K562 (cell line): ENCODE measurements around the gene KCNJ13. TPM values are rescaled to one million over a fixed set of nuclear protein-coding genes. Genes with fewer than 3 reads are reported as not detected.

Experiments
- ATAC-seq: fragments of 200-7000 bp; cut with Tn5 transposase; 3 replicates; pipeline ENCODE4 v1.9.1; 2020; ENCODE audit warnings: moderate library complexity
- BruUV-seq: library from RNA; stranded (reverse); fragments of 400-500 nt; replicated peaks from 2 replicates; lab custom pipeline; 2021; lab: Mats Ljungman, UMichigan
- CTCF ChIA-PET: fragments of 300-600 bp; formaldehyde crosslinking; extraction: SDS; loops from one replicate; lab custom pipeline; 2021; ENCODE audit warnings: low intra/inter-chr PET ratio; lab: Yijun Ruan, JAX
- POLR2A ChIA-PET: fragments of 300-600, 350-650 bp; sonication (Branson Sonifier 250); formaldehyde crosslinking; extraction: SDS; loops from one replicate; lab custom pipeline; 2021; ENCODE audit warnings: antibody characterized with exemption, inconsistent platforms; lab: Yijun Ruan, JAX
- DNase-seq, 4 experiments: peaks; one replicate each; pipeline versions ENCODE4 v3.0.0 to v3.0.0-alpha.2; 2011 to 2018; ENCODE audit warnings: low spot score in 3 of 4, mixed read lengths in 3 of 4; ENCODE audit errors: extremely low read depth in 1 of 4
- FAIRE-seq: peaks from 2 replicates; lab custom pipeline; 2011; peaks lifted over from hg19 to GRCh38; lab: Jason Lieb, UNC
- H2AFZ ChIP-seq: 2 replicates; pipeline ENCODE4 v1.6.0; 2011; ENCODE audit warnings: low read depth, low read length, control low read depth, inconsistent platforms
- H3K27ac ChIP-seq: fragments of 200-600 bp; 3 replicates; pipeline ENCODE4 v1.8.0; 2011; ENCODE audit warnings: low read depth, mild to moderate bottlenecking, control low read depth, inconsistent platforms, low read length, moderate library complexity, mixed read lengths; ENCODE audit errors: extremely low read depth
- H3K27me3 ChIP-seq, 2 experiments: fragments of 300-600 bp in 1 of 2; 2 replicates in 1 of 2; 3 replicates in 1 of 2; pipeline versions ENCODE4 v1.6.0 to v1.8.0; 2011; ENCODE audit warnings: inconsistent platforms in 2 of 2, low read length in 2 of 2, mild to moderate bottlenecking in 1 of 2, mixed read lengths in 1 of 2, moderate library complexity in 1 of 2; ENCODE audit not compliant: control insufficient read depth in 2 of 2, insufficient read depth in 2 of 2
- H3K36me3 ChIP-seq: fragments of 300-600 bp; 3 replicates; pipeline ENCODE4 v1.8.0; 2011; ENCODE audit warnings: mild to moderate bottlenecking, low read length, inconsistent platforms; ENCODE audit not compliant: control insufficient read depth, insufficient read depth
- H3K4me1 ChIP-seq, 2 experiments: fragments of 200-600 bp in 1 of 2; replicated peaks in 1 of 2; 2 replicates in 1 of 2; 3 replicates in 1 of 2; pipeline versions ENCODE4 v1.5.1 to v1.8.0; 2011; ENCODE audit warnings: inconsistent platforms in 2 of 2, low read length in 2 of 2, mild to moderate bottlenecking in 1 of 2, mixed read lengths in 1 of 2, moderate library complexity in 1 of 2; ENCODE audit not compliant: control insufficient read depth in 2 of 2, insufficient read depth in 2 of 2
- H3K4me2 ChIP-seq: 2 replicates; pipeline ENCODE4 v1.6.1; 2011; ENCODE audit warnings: low read length, control low read depth, inconsistent platforms, mixed read lengths; ENCODE audit not compliant: insufficient read depth
- H3K4me3 ChIP-seq: fragments of 200-600 bp; sonication (generic), shearing (Covaris generic); 2 replicates; pipeline ENCODE4 v1.5.1; 2016; ENCODE audit warnings: control low read depth, inconsistent platforms
- H3K79me2 ChIP-seq: fragments of 200-600 bp; 3 replicates; pipeline ENCODE4 v1.8.0; 2011; ENCODE audit warnings: low read length, inconsistent platforms; ENCODE audit not compliant: control insufficient read depth, insufficient read depth
- H3K9ac ChIP-seq, 2 experiments: 2 replicates each; pipeline versions ENCODE4 v1.6.0 to v1.6.1; 2011; ENCODE audit warnings: low read depth in 2 of 2, low read length in 2 of 2, control low read depth in 1 of 2, inconsistent platforms in 1 of 2, mild to moderate bottlenecking in 1 of 2, mixed read lengths in 1 of 2; ENCODE audit not compliant: insufficient read depth in 1 of 2
- H3K9me1 ChIP-seq: one replicate; pipeline ENCODE4 v1.6.0; 2011; ENCODE audit warnings: inconsistent platforms, mild to moderate bottlenecking, low read length, moderate library complexity; ENCODE audit not compliant: control insufficient read depth, insufficient read depth
- H3K9me3 ChIP-seq: replicated peaks from 2 replicates; pipeline ENCODE4 v1.5.1; 2011; ENCODE audit warnings: low read depth, low read length, inconsistent platforms; ENCODE audit not compliant: control insufficient read depth, insufficient read depth
- H4K20me1 ChIP-seq: replicated peaks from 2 replicates; pipeline ENCODE4 v1.6.1; 2011; ENCODE audit warnings: low read length, inconsistent platforms, mixed read lengths; ENCODE audit not compliant: control insufficient read depth, insufficient read depth
- FOXP1 ChIP-seq: sonication (generic); formaldehyde crosslinking; IDR thresholded peaks from 2 replicates; pipeline ENCODE4 v1.8.0; 2022; ENCODE audit warnings: mild to moderate bottlenecking, missing genetic modification reagents
- NCOR1 ChIP-seq: fragments of 450-650 bp; IDR thresholded peaks from 2 replicates; pipeline ENCODE4 v1.6.1; 2016; ENCODE audit warnings: mild to moderate bottlenecking, moderate library complexity
- NONO ChIP-seq, 2 experiments: fragments of 200-400 bp in 1 of 2; fragments of 450-650 bp in 1 of 2; formaldehyde crosslinking in 1 of 2; IDR thresholded peaks; 2 replicates each; pipeline ENCODE4 v1.6.1; 2017; ENCODE audit warnings: low read depth in 2 of 2, mild to moderate bottlenecking in 2 of 2, moderate library complexity in 2 of 2, low read length in 1 of 2
- SMARCE1 ChIP-seq: fragments of 450-650 bp; IDR thresholded peaks from 2 replicates; pipeline ENCODE4 v1.7.1; 2016; ENCODE audit warnings: mild to moderate bottlenecking
- SOX6 ChIP-seq: fragments of 450-650 bp; IDR thresholded peaks from 2 replicates; pipeline ENCODE4 v1.6.1; 2014; ENCODE audit warnings: mild to moderate bottlenecking
- SPI1 ChIP-seq: IDR thresholded peaks from 2 replicates; pipeline ENCODE4 v1.6.1; 2011; ENCODE audit warnings: low read depth, low read length, control low read depth, borderline replicate concordance
- SREBF1 ChIP-seq: fragments of 150-350 bp; IDR thresholded peaks from 2 replicates; pipeline ENCODE4 v1.6.1; 2014; ENCODE audit warnings: antibody characterized with exemption, low read depth, low read length, borderline replicate concordance
- TCF7L2 ChIP-seq: fragments of 150-350 bp; IDR thresholded peaks from 2 replicates; pipeline ENCODE4 v1.6.1; 2016; ENCODE audit warnings: low read depth, mild to moderate bottlenecking, low read length, moderate library complexity
- WGBS: fragments of 100-300 bp; shearing (Covaris generic); methylation state at CpG from one replicate; pipeline ENCODE4 v1.1.6; 2016; ENCODE audit warnings: low coverage, mixed read lengths; ENCODE audit not compliant: insufficient coverage; ENCODE audit errors: missing lambda C conversion rate; 5-methylcytosine and 5-hydroxymethylcytosine counted together
- in situ Hi-C: fragments of 300-500 bp; cut with MboI; formaldehyde crosslinking; loops from 4 replicates; pipeline ENCODE4 v1.15.0; 2018; ENCODE audit warnings: inconsistent platforms, mixed read lengths
- intact Hi-C: fragments of 100-400 bp; cut with micrococcal nuclease; formaldehyde crosslinking; loops from 2 replicates; pipeline ENCODE4 v1.14.2; 2022
- polyA plus RNA-seq, 8 experiments: library from polyadenylated mRNA; depleted of rRNA in 4 of 8; stranded (reverse) in 5 of 8; unstranded in 3 of 8; fragments of >200 nt; fragmentation: Nextera tagmentation in 2 of 8; fragmentation: Illumina TruSeq in 1 of 8; extraction: Ambion mirVana in 2 of 8; extraction: Trizol in 1 of 8; gene quantifications; 2 replicates each; pipeline versions ENCODE4 v1.2.1 to v1.2.3, GENCODE V29; 2011 to 2014; ENCODE audit warnings: inconsistent platforms in 1 of 8, missing spikeins in 1 of 8
- total RNA-seq, 7 experiments: library from RNA; depleted of rRNA in 6 of 7; stranded (reverse); fragments of >200 nt in 6 of 7; fragmentation: Illumina TruSeq in 2 of 7; extraction: Trizol in 2 of 7; gene quantifications; 2 replicates each; pipeline versions ENCODE4 v1.2.1 to v1.2.3, GENCODE V29; 2011 to 2021; ENCODE audit warnings: low replicate concordance in 1 of 7
- TF ChIP-seq, protein P1 (sequence below): fragments of 250-450 bp; sonication (Bioruptor Pico); IDR thresholded peaks from 2 replicates; pipeline ENCODE4 v1.8.0; 2021; ENCODE audit warnings: borderline replicate concordance, mild to moderate bottlenecking, moderate library complexity; ENCODE audit not compliant: poor library complexity, severe bottlenecking
- TF ChIP-seq, protein P2 (sequence below): sonication (generic); formaldehyde crosslinking; IDR thresholded peaks from 2 replicates; pipeline ENCODE4 v1.5.0; 2020; ENCODE audit warnings: missing genetic modification reagents

Gene KCNJ13
- total and polyA plus RNA-seq, 9 of the 15 experiments (the other 6 are each of a cell fraction or from before 2014, with no cell fraction given) = 0.45 TPM; not detected in 8

DNA sequence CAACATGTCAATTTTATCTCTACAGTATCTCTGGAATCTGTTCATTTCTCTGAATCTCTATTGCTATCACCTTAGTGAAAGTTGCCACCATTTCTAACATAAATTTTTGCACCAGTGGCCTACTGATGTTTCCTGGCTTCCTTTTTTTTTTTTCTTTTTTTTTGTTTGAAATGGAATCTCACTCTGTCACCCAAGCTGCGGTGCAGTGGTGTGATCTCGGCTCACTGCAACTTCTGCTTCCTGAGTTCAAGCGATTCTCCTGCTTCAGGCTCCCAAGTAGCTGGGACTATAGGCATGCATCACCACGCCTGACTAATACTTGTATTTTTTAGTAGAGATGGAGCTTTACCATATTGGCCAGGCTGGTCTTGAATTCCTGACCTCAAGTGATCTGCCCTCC, 35.1 kb downstream of the KCNJ13 start:
- H2AFZ ChIP-seq = no peak overlapping the region
- no TSS peak for BruUV-seq
- TF ChIP-seq, protein P1, sequence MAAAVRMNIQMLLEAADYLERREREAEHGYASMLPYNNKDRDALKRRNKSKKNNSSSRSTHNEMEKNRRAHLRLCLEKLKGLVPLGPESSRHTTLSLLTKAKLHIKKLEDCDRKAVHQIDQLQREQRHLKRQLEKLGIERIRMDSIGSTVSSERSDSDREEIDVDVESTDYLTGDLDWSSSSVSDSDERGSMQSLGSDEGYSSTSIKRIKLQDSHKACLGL (CRISPR knock-in tag) = no peak
- TF ChIP-seq, protein P2, sequence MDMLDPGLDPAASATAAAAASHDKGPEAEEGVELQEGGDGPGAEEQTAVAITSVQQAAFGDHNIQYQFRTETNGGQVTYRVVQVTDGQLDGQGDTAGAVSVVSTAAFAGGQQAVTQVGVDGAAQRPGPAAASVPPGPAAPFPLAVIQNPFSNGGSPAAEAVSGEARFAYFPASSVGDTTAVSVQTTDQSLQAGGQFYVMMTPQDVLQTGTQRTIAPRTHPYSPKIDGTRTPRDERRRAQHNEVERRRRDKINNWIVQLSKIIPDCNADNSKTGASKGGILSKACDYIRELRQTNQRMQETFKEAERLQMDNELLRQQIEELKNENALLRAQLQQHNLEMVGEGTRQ (CRISPR knock-in tag) = no peak
- TF ChIP-seq TCF7L2 = no peak
- no peak for TF ChIP-seq SPI1
- no peak for TF ChIP-seq NCOR1
- no peak for TF ChIP-seq SMARCE1
- TF ChIP-seq FOXP1 (CRISPR knock-in tag) = no peak
- TF ChIP-seq NONO (IDR thresholded peaks at IDR 0.05; ENCODE audit: low read depth in 2 of 2, low read length in 1 of 2) = no peak
- TF ChIP-seq SREBF1 = no peak
- no peak for TF ChIP-seq SOX6
- no peaks in the 10 kb centered on the region for H3K27me3 ChIP-seq
- FAIRE-seq (no peak), ATAC-seq (no peak), DNase-seq (no peak)
- H3K9ac ChIP-seq = no peak overlapping the region
- H3K9me1 ChIP-seq = no peaks in the 10 kb centered on the region
- CTCF ChIA-PET = no interaction called here
- 90% methylated on average over 2 of the region's 4 CpGs for WGBS
- no peak overlapping the region for H3K27ac ChIP-seq
- POLR2A ChIA-PET = no interaction called here
- no peaks in the 10 kb centered on the region for H3K4me1 ChIP-seq
- H3K9me3 ChIP-seq = no peaks in the 10 kb centered on the region
- peaks cover 26% of the 10 kb centered on the region for H3K36me3 ChIP-seq
- H3K4me2 ChIP-seq = no peak overlapping the region
- H4K20me1 ChIP-seq = no peaks in the 10 kb centered on the region
- no peaks in the 10 kb centered on the region for H3K79me2 ChIP-seq
- in situ Hi-C loops (no loop called here), intact Hi-C loops (no loop called here)
- no peak overlapping the region for H3K4me3 ChIP-seq
